Omental fat pad (tissue), 4 donors: ENCODE measurements around the gene IFNAR1. TPM values are rescaled to one million over a fixed set of nuclear protein-coding genes. Genes with fewer than 3 reads are reported as not detected.

ENCODE experiments used
- ATAC-seq: fragments of 150-250 bp; one replicate; pipeline ENCODE4 v1.9.1; 2016; ENCODE audit warnings: mild to moderate bottlenecking, moderate library complexity; ENCODE audit not compliant: low FRiP score
- DNase-seq: peaks from one replicate; pipeline ENCODE4 v3.0.0-alpha.2; 2019; ENCODE audit warnings: low spot score
- CTCF ChIP-seq, 3 donors: fragments of 450-650 bp; IDR thresholded peaks; one replicate each; pipeline ENCODE4 v1.5.1; 2016 to 2017; ENCODE audit warnings: antibody characterized with exemption in 3 of 3, mild to moderate bottlenecking in 3 of 3, moderate library complexity in 2 of 3
- total RNA-seq, 4 donors: library from RNA; depleted of rRNA; stranded (reverse); fragments of >200 nt; gene quantifications; one replicate each; pipeline ENCODE4 v1.1.0, GENCODE V29; 2016

The IFNAR1 gene
- total RNA-seq, 4 donors from 2014 or later, result 36.2 to 53.3 (median 42.4) TPM

GRCh38 chr21:33406493-33406892 lies 81.7 kb downstream of the IFNAR1 start:
- ATAC-seq (no peak), DNase-seq (no peak)
- TF ChIP-seq CTCF (IDR thresholded peaks at IDR 0.05), result no peak

Other genes starting within 250 kb of the IFNAR1 start
- 10 to 100 TPM; 13.5 to 32.9 (median 26.2) TPM for gene IFNAR2, start 95.0 kb upstream of the IFNAR1 start, total RNA-seq
- 10 to 100 TPM; 33.5 to 58.3 (median 39.1) TPM for gene IL10RB, start 58.6 kb upstream of the IFNAR1 start, total RNA-seq
- gene IFNGR2, start 78.4 kb downstream of the IFNAR1 start, total RNA-seq, result 100 to 1,000 TPM in 1 of 4 donors, 10 to 100 TPM in 3; 69.5 to 121 (median 82.4) TPM
- gene TMEM50B, start 155.0 kb downstream of the IFNAR1 start, total RNA-seq, result 10 to 100 TPM; 53.8 to 83.5 (median 57.0) TPM
- gene DNAJC28, start 166.7 kb downstream of the IFNAR1 start, total RNA-seq, result 1 to 10 TPM; 1.0 to 2.0 (median 1.3) TPM
- gene GART, start 217.1 kb downstream of the IFNAR1 start, total RNA-seq, result 100 to 1,000 TPM; 102 to 208 (median 127) TPM
- 100 to 1,000 TPM; 244 to 508 (median 432) TPM for gene SON, start 218.1 kb downstream of the IFNAR1 start, total RNA-seq